Liver (tissue), 3 donors: ENCODE data around the gene PLP1.

Experiments
- EGR1 ChIP-seq, 2 donors: IDR thresholded peaks; 2 replicates each; pipeline ENCODE4 v1.6.1; 2016 to 2018; ENCODE audit warnings: antibody characterized with exemption in 2 of 2, low read depth in 2 of 2
- GABPA ChIP-seq, 2 donors: IDR thresholded peaks in 1 of 2; conservative IDR thresholded peaks in 1 of 2; 2 replicates each; pipeline ENCODE4 v1.6.1; 2016; ENCODE audit warnings: antibody characterized with exemption in 2 of 2, mild to moderate bottlenecking in 1 of 2, moderate library complexity in 1 of 2
- NR2F2 ChIP-seq: IDR thresholded peaks from 2 replicates; pipeline ENCODE4 v1.6.1; 2016; ENCODE audit warnings: antibody characterized with exemption
- RAD21 ChIP-seq, 2 donors: IDR thresholded peaks; 2 replicates each; pipeline ENCODE4 v1.6.1; 2016; ENCODE audit warnings: antibody characterized with exemption in 2 of 2, mild to moderate bottlenecking in 2 of 2
- TAF1 ChIP-seq: conservative IDR thresholded peaks from 2 replicates; pipeline ENCODE4 v1.6.1; 2016; ENCODE audit warnings: antibody characterized with exemption, mild to moderate bottlenecking
- TF ChIP-seq, protein P1 (sequence below): fragments of 150-350 bp; IDR thresholded peaks from 2 replicates; pipeline ENCODE4 v1.5.1; 2017; ENCODE audit warnings: improper control_type of control experiment, low read depth, low read length; ENCODE audit not compliant: missing input control
- TF ChIP-seq, protein P2 (sequence below): IDR thresholded peaks from 2 replicates; pipeline ENCODE4 v1.6.1; 2016; ENCODE audit warnings: antibody characterized with exemption
- TF ChIP-seq, protein P3 (sequence below): IDR thresholded peaks from 2 replicates; pipeline ENCODE4 v1.6.1; 2016; ENCODE audit warnings: antibody characterized with exemption, mild to moderate bottlenecking
- TF ChIP-seq, protein P4 (sequence below): IDR thresholded peaks from 2 replicates; pipeline ENCODE4 v1.6.1; 2016; ENCODE audit warnings: antibody characterized with exemption
- donor health status: healthy.
- donor health status: healthy.

DNA sequence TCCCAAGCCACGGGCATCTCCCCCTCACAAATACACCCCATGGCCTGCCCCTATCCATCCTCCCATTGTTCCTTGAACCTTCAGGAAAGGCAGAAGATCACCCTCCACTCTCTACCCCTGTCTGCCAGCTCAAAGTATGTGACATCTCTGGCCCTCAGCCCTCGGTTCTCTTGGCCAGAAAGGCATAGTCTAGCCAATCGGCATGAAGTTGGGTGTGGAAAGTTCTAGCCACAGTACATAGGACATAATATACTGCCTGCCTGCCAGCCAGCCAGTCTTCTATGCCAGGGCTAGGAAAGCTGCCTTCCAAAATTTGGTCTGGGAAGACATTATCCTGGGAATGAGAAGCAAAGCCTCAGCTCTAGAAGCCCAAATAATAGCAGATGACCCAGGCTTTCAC is 3.2 kb upstream of the PLP1 start:
- TF ChIP-seq GABPA (IDR thresholded peaks at IDR 0.05 in 1 of 2, conservative IDR thresholded peaks at IDR 0.05 in 1 of 2) (no peak), RAD21 (IDR thresholded peaks at IDR 0.05) (no peak), TAF1 (no peak), NR2F2 (no peak), EGR1 (IDR thresholded peaks at IDR 0.05; ENCODE audit: low read depth in 2 of 2) (no peak)
- TF ChIP-seq, protein P1, sequence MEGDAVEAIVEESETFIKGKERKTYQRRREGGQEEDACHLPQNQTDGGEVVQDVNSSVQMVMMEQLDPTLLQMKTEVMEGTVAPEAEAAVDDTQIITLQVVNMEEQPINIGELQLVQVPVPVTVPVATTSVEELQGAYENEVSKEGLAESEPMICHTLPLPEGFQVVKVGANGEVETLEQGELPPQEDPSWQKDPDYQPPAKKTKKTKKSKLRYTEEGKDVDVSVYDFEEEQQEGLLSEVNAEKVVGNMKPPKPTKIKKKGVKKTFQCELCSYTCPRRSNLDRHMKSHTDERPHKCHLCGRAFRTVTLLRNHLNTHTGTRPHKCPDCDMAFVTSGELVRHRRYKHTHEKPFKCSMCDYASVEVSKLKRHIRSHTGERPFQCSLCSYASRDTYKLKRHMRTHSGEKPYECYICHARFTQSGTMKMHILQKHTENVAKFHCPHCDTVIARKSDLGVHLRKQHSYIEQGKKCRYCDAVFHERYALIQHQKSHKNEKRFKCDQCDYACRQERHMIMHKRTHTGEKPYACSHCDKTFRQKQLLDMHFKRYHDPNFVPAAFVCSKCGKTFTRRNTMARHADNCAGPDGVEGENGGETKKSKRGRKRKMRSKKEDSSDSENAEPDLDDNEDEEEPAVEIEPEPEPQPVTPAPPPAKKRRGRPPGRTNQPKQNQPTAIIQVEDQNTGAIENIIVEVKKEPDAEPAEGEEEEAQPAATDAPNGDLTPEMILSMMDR: no peak
- TF ChIP-seq, protein P2, sequence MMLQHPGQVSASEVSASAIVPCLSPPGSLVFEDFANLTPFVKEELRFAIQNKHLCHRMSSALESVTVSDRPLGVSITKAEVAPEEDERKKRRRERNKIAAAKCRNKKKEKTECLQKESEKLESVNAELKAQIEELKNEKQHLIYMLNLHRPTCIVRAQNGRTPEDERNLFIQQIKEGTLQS: no peak
- TF ChIP-seq, protein P3, sequence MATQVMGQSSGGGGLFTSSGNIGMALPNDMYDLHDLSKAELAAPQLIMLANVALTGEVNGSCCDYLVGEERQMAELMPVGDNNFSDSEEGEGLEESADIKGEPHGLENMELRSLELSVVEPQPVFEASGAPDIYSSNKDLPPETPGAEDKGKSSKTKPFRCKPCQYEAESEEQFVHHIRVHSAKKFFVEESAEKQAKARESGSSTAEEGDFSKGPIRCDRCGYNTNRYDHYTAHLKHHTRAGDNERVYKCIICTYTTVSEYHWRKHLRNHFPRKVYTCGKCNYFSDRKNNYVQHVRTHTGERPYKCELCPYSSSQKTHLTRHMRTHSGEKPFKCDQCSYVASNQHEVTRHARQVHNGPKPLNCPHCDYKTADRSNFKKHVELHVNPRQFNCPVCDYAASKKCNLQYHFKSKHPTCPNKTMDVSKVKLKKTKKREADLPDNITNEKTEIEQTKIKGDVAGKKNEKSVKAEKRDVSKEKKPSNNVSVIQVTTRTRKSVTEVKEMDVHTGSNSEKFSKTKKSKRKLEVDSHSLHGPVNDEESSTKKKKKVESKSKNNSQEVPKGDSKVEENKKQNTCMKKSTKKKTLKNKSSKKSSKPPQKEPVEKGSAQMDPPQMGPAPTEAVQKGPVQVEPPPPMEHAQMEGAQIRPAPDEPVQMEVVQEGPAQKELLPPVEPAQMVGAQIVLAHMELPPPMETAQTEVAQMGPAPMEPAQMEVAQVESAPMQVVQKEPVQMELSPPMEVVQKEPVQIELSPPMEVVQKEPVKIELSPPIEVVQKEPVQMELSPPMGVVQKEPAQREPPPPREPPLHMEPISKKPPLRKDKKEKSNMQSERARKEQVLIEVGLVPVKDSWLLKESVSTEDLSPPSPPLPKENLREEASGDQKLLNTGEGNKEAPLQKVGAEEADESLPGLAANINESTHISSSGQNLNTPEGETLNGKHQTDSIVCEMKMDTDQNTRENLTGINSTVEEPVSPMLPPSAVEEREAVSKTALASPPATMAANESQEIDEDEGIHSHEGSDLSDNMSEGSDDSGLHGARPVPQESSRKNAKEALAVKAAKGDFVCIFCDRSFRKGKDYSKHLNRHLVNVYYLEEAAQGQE: no peak
- TF ChIP-seq, protein P4, sequence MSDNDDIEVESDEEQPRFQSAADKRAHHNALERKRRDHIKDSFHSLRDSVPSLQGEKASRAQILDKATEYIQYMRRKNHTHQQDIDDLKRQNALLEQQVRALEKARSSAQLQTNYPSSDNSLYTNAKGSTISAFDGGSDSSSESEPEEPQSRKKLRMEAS: no peak
